GM19099 (cell line): Measurements from ENCODE around the gene EEF1AKMT4.

Experiments used
- POLR2A ChIP-seq: IDR thresholded peaks from 3 replicates; pipeline ENCODE4 v1.6.1; 2011; ENCODE audit warnings: low read depth; ENCODE audit not compliant: insufficient read length; ENCODE audit errors: extremely low read depth

The EEF1AKMT4 gene

DNA sequence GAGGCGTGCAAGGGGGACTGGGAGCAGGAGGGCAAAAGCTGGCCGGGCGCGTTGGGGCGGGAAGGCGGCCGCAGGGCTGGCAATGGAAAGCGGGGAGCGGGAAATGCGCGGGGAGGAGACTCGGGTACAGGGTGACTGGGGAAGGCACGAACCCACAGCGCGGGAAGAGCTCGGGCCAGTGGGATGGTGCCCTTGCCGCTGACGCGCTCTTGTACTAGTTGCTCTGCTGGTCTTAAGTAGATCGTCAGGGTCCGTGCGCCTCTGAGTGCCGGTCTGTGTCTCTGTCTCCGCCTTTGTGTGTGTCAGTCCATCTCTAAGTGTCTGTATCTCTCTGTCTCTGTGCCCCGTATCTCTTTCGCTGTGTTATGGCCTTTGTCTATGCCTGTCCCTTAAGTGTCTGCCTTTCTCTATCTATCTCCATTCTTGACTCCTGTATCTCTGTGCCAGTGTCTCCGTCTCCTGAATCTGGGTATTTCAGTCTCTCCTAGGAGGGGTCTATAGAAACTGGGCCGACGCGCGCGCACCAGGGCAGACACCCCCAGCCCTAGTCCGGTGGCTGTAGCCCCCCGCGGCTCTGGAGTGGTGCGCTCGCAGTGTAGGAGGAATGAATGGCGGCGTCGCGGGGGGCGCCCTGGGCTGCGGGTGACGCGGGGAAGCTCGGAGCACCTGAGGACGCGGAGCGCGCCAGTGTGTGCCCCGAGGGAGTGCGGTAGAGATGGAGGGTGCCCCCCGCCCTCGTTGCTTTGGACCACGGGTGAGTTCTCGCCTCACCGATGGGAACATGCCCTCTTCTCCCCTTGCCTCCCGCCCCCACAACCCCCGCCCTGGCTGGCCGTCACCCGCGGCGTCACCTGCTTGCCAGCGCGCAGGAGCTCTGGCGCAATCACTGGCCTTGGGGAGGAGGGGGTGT lies 12.6 kb downstream of the EEF1AKMT4 start:
- TF ChIP-seq POLR2A: no peak

DNA sequence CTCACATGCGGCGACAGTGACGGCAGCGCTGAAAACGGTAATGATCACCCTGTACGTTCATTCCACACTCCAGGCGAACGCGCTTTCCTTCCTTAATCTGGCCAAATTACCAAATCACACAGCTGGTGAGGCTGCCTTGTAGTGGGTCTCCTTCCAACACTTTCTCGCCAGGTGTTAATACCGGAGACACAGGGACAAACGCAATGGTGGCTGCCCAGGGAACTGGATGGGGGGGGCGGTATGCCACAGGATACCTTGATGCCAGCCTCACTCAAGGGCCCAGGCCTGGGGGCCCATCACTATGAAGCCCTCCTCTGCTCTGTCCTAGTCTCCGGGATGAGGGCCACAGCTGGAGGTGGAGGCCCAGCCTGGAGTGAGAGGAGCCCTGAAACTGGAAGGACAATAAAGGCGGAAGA lies 13.3 kb downstream of the EEF1AKMT4 start:
- TF ChIP-seq POLR2A: no peak

DNA sequence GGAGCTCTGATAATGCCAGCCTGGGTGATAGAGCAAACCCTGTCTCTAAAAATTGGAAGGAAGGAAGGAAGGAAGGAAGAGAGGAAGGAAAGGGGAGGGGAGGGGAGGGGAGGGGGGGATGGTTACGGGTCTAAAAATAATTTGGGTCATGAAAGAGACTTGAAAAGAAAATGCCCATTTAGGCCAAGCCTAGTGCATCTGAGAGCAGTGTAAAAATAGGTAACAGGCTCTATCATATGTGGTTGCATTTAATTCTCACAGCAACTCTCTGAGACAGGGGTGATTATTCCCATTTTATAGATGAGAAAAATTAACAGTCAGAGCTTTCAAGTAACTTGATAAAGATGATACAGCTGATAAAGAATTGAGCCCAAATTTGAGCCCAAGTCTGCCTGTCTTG lies 22.8 kb downstream of the EEF1AKMT4 start:
- no peak for TF ChIP-seq POLR2A

DNA sequence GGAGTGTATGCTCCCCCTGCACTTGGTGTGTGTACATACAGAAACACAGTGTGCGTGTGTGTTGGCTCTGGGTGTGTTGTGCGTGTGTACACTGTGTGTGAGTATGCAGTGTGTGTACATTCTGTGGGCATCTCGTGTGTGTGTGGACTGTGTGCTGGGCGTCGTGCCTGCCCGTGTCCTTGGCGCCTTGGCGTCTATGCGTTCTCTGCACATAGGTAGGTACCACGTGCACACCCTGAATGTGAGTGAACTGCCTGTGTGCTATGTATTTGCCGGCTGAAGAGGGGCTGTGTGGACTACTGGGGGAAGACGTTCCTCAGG lies 25.9 kb downstream of the EEF1AKMT4 start:
- TF ChIP-seq POLR2A: no peak

DNA sequence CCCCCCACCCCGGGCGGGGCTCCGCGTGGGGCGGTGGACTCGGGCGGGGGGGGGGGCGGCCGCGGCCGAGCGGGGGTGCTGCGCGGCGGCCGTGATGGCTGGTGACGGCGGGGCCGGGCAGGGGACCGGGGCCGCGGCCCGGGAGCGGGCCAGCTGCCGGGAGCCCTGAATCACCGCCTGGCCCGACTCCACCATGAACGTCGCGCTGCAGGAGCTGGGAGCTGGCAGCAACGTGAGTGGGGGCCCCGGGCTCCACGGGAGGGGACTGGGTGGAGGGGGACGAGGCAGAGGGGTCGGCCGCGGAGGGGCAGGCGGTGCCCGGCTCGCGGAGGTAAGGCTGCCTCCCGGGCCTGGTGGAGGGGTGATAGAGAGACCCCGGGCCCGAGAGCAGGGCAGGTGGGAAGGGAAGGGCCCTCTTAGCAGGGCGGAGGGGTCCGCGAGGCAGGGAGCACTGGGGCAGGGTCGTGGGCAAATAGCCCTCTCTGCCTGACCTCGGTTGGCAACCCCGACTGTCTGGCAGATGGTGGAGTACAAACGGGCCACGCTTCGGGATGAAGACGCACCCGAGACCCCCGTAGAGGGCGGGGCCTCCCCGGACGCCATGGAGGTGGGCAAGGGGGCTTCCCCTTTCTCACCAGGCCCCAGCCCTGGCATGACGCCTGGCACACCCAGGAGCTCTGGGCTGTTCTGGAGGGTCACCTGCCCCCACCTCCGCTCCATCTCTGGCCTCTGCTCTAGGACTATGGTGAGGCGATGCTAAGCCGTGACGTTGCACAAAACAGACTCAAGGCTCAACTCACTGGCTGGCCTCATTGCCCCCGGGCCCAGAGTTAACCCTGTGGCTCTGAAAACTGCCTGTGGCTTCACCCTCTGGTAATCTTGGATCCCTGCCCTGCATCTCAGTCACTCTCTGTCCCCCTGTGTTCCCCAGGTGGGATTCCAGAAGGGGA lies 26.8 kb downstream of the EEF1AKMT4 start, which contains the start of gene ECE2:
Gene ECE2, plus strand, starts transcription at position 62 of the 950 bp plus-strand sequence. Its CDS starts 132 bp downstream, at position 194.
- no peak for TF ChIP-seq POLR2A

DNA sequence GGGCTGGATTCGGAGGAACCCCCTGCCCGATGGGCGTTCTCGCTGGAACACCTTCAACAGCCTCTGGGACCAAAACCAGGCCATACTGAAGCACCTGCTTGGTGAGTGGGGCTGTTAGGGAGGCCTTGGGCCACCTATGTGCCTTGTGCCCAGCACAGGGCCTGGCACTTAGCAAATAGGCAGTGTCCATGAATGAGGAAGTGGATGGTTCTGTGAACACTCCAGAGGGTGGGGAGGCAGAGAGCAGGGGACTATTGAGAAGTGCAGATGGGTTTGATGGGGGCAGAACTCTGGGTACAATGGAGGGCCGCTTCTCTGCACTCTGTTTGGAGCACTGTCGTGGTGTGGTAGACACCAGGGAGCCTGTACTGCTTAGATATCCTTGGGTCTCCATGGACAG lies 27.9 kb downstream of the EEF1AKMT4 start:
- TF ChIP-seq POLR2A: no peak

DNA sequence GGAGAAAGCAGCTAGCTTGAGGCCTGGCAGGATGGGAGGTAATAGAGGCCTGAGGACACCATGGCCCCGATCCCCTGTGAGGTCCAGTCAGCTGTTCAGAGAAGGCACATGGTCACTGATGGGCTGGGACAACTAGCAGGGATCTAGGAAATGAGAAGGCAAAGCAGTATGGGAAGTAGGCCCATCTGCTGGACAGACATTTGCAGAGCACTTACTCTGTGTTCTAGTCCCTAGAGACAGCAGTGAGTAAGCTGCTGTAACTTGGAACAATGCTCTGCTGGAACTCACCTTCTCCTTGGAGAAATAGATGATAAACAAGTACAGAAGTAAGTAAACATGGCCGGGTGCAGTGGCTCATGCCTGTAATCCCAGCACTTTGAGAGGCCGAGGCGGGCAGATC lies 33.5 kb downstream of the EEF1AKMT4 start:
- TF ChIP-seq POLR2A: no peak

DNA sequence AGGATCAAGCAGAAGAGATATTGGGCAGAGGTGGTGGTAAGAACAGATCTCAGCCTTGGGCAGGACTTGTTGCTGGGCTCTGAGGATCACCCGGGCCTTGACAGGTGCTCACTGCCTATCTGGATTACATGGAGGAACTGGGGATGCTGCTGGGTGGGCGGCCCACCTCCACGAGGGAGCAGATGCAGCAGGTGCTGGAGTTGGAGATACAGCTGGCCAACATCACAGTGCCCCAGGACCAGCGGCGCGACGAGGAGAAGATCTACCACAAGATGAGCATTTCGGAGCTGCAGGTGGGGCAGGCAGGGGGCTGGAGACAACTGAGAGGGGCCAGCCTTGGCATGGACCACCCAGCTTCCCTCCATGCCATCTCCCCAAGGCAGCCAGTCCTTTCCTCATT lies 34.2 kb downstream of the EEF1AKMT4 start:
- TF ChIP-seq POLR2A: no peak

DNA sequence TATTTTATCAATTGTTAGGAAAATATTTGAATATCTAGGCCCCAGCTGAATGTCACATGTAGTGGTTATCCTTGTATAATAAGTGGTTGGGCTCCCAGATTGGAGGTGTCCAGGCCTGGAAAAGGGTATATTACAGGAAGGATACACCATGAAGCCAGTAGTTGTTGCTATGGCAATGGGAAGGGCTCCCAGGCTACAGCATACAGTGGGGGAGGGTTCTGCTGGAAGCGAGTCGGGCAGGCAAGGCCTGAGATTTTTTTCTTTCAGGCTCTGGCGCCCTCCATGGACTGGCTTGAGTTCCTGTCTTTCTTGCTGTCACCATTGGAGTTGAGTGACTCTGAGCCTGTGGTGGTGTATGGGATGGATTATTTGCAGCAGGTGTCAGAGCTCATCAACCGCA lies 35.2 kb downstream of the EEF1AKMT4 start:
- TF ChIP-seq POLR2A: no peak

DNA sequence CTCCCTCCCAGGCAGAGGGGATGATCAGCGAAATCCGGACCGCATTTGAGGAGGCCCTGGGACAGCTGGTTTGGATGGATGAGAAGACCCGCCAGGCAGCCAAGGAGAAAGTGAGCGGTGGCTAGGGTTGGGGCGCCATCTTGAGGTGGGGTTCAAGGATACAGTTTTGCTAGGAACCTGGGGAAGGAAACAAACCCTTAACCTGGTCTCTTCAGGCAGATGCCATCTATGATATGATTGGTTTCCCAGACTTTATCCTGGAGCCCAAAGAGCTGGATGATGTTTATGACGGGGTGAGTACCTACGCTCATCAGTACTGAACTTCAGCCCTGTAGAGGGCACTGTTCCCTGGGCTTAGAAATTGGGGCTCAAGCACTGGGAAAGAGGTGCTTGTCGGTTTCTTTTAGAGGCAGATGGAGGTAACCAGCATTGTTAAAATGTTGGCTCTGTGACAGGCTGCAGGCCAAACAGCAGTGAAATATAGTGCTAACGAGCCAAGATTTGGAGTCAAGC lies 40.0 kb downstream of the EEF1AKMT4 start:
- TF ChIP-seq POLR2A: no peak

DNA sequence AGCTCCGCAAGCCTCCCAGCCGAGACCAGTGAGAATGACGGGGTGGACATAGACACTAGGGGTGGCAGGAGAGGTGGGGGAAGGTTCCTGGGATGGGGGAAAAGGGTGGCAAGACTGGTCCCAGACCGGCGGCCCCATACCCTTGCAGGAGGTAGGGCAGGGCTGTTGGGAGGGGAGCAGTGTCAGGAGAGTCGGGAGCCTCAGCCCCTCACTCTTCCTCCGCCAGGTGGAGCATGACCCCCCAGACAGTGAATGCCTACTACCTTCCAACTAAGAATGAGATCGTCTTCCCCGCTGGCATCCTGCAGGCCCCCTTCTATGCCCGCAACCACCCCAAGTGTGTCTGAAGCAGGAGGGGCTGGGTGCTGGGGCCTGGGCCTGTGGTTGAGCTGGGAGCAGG lies 40.9 kb downstream of the EEF1AKMT4 start:
- TF ChIP-seq POLR2A: no peak

DNA sequence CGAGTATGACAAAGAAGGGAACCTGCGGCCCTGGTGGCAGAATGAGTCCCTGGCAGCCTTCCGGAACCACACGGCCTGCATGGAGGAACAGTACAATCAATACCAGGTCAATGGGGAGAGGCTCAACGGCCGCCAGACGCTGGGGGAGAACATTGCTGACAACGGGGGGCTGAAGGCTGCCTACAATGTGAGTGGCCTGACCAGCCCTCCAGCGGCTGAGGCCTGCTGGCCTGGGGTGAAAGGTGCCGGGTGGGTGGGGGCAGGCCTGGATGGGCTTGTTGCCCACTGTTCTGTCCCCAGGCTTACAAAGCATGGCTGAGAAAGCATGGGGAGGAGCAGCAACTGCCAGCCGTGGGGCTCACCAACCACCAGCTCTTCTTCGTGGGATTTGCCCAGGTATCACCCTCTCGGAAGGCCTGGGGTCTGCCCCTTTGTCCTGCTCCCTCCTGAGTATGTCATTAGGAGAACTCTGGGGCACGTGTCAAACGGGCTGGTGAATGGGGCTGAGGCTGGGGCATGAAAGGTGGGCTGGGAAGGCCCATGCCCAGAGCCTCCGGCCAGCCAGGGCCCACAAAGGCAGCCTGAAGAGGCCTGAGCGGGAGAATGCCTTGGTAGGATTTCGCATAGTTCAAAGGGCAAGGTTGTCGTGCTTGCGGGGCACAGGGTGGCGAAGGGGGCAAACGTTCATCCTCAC lies 41.7 kb downstream of the EEF1AKMT4 start:
- no peak for TF ChIP-seq POLR2A

DNA sequence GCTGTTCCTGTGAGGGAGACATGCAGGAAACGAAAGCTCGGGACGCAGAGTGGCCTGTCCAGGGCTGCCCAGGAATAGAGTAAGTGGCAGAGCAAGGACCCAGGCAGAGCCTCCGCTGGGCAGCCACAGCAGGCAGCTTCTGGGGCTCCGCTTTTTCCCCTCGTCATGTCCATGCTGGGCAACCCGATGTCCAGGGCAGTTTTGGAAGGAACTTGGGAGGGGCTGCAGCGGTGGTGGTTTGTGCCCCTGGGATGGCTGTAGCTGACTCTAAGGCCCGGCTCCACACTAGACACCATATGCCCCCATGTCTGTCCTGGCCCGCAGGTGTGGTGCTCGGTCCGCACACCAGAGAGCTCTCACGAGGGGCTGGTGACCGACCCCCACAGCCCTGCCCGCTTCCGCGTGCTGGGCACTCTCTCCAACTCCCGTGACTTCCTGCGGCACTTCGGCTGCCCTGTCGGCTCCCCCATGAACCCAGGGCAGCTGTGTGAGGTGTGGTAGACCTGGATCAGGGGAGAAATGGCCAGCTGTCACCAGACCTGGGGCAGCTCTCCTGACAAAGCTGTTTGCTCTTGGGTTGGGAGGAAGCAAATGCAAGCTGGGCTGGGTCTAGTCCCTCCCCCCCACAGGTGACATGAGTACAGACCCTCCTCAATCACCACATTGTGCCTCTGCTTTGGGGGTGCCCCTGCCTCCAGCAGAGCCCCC lies 42.4 kb downstream of the EEF1AKMT4 start:
- TF ChIP-seq POLR2A: no peak

DNA sequence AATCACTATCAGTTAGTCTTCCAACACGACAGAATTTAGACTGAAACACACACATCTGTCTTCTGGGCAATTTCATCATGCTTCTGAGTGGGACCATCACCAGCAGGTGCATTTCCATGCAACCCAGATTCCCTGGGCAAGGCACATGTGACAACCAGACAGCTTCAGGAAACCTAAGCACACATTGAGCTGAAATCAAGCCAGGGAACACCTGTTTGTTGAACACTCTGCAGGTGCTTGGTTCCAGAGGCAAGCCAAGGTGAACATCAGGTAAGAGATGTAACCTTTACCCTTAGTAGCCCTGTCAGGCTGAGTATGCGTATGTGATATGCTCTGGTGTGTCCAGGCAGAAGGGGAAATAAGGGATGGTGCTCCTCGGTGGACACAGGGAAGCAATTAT lies 46.3 kb downstream of the EEF1AKMT4 start:
- no peak for TF ChIP-seq POLR2A
